22Rv1 (cell line): ENCODE data around the gene ZNF444.

Experiments
- CTCF ChIP-seq: fragments of 450-650 bp; IDR thresholded peaks from 2 replicates; pipeline ENCODE4 v1.5.1; 2017; ENCODE audit warnings: mild to moderate bottlenecking
- ZFX ChIP-seq: fragments of 450-650 bp; IDR thresholded peaks from 2 replicates; pipeline ENCODE4 v1.6.1; 2017; ENCODE audit warnings: antibody characterized with exemption, borderline replicate concordance

DNA sequence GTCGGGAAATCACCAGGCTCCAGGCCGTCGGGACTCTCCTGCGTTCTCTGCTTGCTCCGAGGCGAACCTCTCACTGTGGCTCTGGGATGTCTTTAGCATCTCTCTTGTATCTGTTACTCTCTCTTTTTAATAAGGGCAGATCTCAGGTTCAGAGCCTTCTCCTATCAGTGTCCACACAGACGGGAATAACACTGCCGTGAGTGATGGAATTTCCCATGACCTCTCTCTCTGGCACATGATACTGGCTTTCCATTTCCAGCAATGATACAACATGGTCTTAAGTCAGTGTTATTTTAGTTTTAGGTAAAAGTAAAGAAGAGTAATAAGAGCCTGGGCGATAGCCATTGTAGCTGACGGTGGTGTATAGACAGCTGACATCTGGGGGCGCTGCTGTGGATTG, 9.3 kb downstream of the ZNF444 start:
- TF ChIP-seq CTCF (no peak), ZFX (no peak)
